ENCODE data around the gene SSC4D. TPM values are rescaled to one million over a fixed set of nuclear protein-coding genes. Genes with fewer than 3 reads are reported as not detected.

The SSC4D gene
- total RNA-seq, 1 experiment from 2014 or later, result 18.1 TPM

- TF ChIP-seq ZNF317 (CRISPR knock-in tag; IDR thresholded peaks at IDR 0.05; ENCODE audit: borderline replicate concordance, low read depth) (no peak), MLX (CRISPR knock-in tag; IDR thresholded peaks at IDR 0.05) (no peak), AFF4 (CRISPR knock-in tag; IDR thresholded peaks at IDR 0.05; ENCODE audit: borderline replicate concordance) (no peak), FOXK1 (CRISPR knock-in tag; IDR thresholded peaks at IDR 0.05) (no peak), ESRRA (CRISPR knock-in tag; IDR thresholded peaks at IDR 0.05; ENCODE audit: borderline replicate concordance) (no peak)
Observed at GRCh38 chr7:76430836-76431235, 21.3 kb upstream of the SSC4D start (continued).

- H3K27ac Mint-ChIP-seq, result no peak overlapping the region
- ChIA-PET POLR2A (no interaction called here), CTCF (no interaction called here)
- H3K27me3 Mint-ChIP-seq (ENCODE audit: low read depth), result no peaks in the 10 kb centered on the region; the same call in 1 of the 2 replicates
- peaks cover 16% of the 10 kb centered on the region for H3K4me1 Mint-ChIP-seq
- ATAC-seq, result no peak
- DNase-seq (ENCODE audit: low spot score), result no peak
- H3K9me3 Mint-ChIP-seq, result no peaks in the 10 kb centered on the region
- no peaks in the 10 kb centered on the region for H3K36me3 Mint-ChIP-seq
- H3K4me3 Mint-ChIP-seq, result no peak overlapping the region
- TF ChIP-seq ZNF671 (CRISPR knock-in tag; IDR thresholded peaks at IDR 0.05) (no peak), IRF1 (CRISPR knock-in tag; IDR thresholded peaks at IDR 0.05) (no peak), E2F1 (CRISPR knock-in tag; IDR thresholded peaks at IDR 0.05) (no peak), CREM (CRISPR knock-in tag; IDR thresholded peaks at IDR 0.05) (no peak), PRDM15 (CRISPR knock-in tag; IDR thresholded peaks at IDR 0.05) (no peak), IRF2 (CRISPR knock-in tag; IDR thresholded peaks at IDR 0.05; ENCODE audit: borderline replicate concordance, low read depth) (no peak), GABPB1 (CRISPR knock-in tag; IDR thresholded peaks at IDR 0.05) (no peak), ATF6 (CRISPR knock-in tag; IDR thresholded peaks at IDR 0.05) (no peak), SMAD4 (CRISPR knock-in tag; IDR thresholded peaks at IDR 0.05) (no peak), ZNF512 (CRISPR knock-in tag; IDR thresholded peaks at IDR 0.05; ENCODE audit: borderline replicate concordance) (no peak), ZNF416 (CRISPR knock-in tag; IDR thresholded peaks at IDR 0.05) (no peak), ZNF396 (CRISPR knock-in tag; IDR thresholded peaks at IDR 0.05; ENCODE audit: borderline replicate concordance) (no peak), ZNF232 (CRISPR knock-in tag; IDR thresholded peaks at IDR 0.05) (no peak), USF2 (CRISPR knock-in tag; IDR thresholded peaks at IDR 0.05) (no peak), ZMAT4 (CRISPR knock-in tag; IDR thresholded peaks at IDR 0.05) (no peak)
Observed at GRCh38 chr7:76430211-76430610, 20.7 kb upstream of the SSC4D start.

Measured in WTC11 (cell line).